Activated naive CD8-positive, alpha-beta T cell treated with anti-CD3 and anti-CD28 coated beads, Interleukin-2, amount 10 ng/mL, durations not matched to agents 7 days and 5 days (primary cell): ENCODE results near the gene TTLL3. TPM values are rescaled to one million over a fixed set of nuclear protein-coding genes. Genes with fewer than 3 reads are reported as not detected.
"Not testable (repeated sequence)": the region's sequence is repeated elsewhere in the genome, so short reads cannot be mapped to it uniquely, and the experiment has no call there.

Experiments used
- ATAC-seq: fragments of 150-1000 bp; cut with Tn5 transposase; one replicate; pipeline ENCODE4 v1.10.0; 2021; ENCODE audit warnings: low read depth, moderate library complexity
- POLR2A ChIA-PET: fragments of 350-600 bp; sonication (Branson Sonifier 250); formaldehyde crosslinking; loops from one replicate; lab custom pipeline; 2021; ENCODE audit warnings: antibody characterized with exemption; lab: Charles Lee
- DNase-seq: peaks from one replicate; pipeline ENCODE4 v3.0.0; 2021
- H3K27ac Mint-ChIP-seq: one replicate; pipeline ENCODE4 v1.8.0; 2022; ENCODE audit warnings: mild to moderate bottlenecking, mixed read lengths
- H3K27me3 Mint-ChIP-seq: one replicate; pipeline ENCODE4 v1.8.0; 2022; ENCODE audit warnings: mild to moderate bottlenecking, moderate library complexity, mixed read lengths
- H3K36me3 Mint-ChIP-seq: one replicate; pipeline ENCODE4 v1.8.0; 2021; ENCODE audit warnings: mild to moderate bottlenecking, mixed read lengths
- H3K4me1 Mint-ChIP-seq: one replicate; pipeline ENCODE4 v1.8.0; 2021; ENCODE audit warnings: mixed read lengths
- H3K4me3 Mint-ChIP-seq: one replicate; pipeline ENCODE4 v1.8.0; 2022; ENCODE audit warnings: mild to moderate bottlenecking, moderate library complexity, mixed read lengths
- H3K9me3 Mint-ChIP-seq: one replicate; pipeline ENCODE4 v1.8.0; 2021; ENCODE audit warnings: mixed read lengths
- total RNA-seq, 2 experiments: library from RNA; stranded (reverse); gene quantifications; one replicate each; pipeline ENCODE4 v1.2.3, GENCODE V29; 2021

The TTLL3 gene
- total RNA-seq, 2 experiments from 2014 or later, result 84.0 to 85.7 TPM

DNA sequence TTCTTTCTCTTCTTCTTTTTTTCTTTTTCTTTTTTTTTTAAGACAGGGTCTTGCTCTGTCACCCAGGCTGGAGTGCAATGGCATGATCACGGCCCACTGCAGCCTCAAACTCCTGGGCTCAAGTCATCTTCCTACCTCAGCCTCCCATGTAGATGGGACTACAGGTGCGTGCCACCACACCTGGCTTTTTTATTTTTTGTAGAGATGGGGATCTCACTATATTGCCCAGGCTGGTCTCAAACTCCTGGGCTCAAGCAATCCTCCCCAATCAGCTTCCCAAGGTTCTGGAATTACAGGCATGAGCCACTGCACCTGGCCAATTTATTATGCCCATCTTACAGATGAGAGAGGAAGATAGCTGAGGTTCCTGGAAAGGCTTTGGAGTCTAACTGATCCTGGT lies 39.1 kb upstream of the TTLL3 start:
- not testable (repeated sequence) for H3K27me3 Mint-ChIP-seq, H3K27ac Mint-ChIP-seq, ATAC-seq, H3K9me3 Mint-ChIP-seq, DNase-seq
- H3K4me1 Mint-ChIP-seq, result peaks cover 35% of the 10 kb centered on the region
- peaks cover 17% of the 10 kb centered on the region for H3K36me3 Mint-ChIP-seq
- H3K4me3 Mint-ChIP-seq, result peak overlapping the region; percentile 71
- POLR2A ChIA-PET, result interaction anchor here (0.6 to 4.6 kb wide), 4 partner anchors 10 to 136 kb away, joined by 3 to 32 read pairs (median 10); partner anchors contain the start of genes ARPC4 and TADA3

DNA sequence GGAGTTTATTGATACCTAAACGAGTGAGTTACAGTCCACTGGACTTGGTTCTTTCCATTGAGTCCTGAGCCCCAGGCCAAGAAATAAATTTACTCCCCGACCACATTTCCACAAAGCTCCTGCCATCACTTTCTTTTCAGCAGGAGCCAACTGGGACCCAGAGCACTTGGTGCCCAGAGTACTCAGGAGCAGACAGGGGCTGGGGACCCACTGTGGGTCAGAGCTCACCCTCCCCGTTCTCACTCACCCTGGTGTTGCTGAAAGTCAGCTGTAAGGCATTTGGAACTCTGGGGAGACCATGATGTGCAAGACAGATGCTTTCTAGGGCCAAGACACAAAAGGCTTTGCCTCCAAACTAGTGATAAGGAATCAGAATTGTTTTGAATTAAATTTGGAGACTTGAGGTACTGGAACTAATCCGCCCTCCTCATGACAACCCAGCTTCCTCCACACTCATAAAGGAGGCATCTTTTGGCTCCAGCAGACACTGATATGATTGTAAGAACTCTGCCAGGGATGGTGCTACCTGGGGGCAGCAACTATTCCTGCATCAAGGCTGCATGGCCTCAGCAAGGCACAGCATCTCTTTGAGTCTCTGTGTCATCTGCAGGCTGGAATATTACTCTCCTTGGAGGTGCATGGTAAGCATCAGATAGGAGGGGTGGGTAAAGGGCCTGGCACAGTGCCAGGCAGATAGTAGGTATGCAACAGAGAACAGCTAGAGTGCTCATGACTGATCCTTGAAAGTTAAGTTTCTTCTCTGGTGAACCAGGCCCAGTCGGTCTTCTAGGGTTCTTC lies 33.0 kb upstream of the TTLL3 start:
- POLR2A ChIA-PET, result interaction anchor here (0.7 to 6.8 kb wide), 4 partner anchors 7 to 46 kb away, joined by 3 to 47 read pairs (median 5); partner anchors contain the start of genes ARPC4, CAMK1 and TADA3
- peaks cover 9% of the 10 kb centered on the region for H3K36me3 Mint-ChIP-seq
- peak overlapping the region; percentile 21 for H3K27ac Mint-ChIP-seq
- peaks cover 2% of the 10 kb centered on the region for H3K27me3 Mint-ChIP-seq
- peaks cover 55% of the 10 kb centered on the region for H3K4me1 Mint-ChIP-seq
- DNase-seq (no peak), ATAC-seq (no peak)
- no peak overlapping the region for H3K4me3 Mint-ChIP-seq
- H3K9me3 Mint-ChIP-seq, result no peaks in the 10 kb centered on the region

DNA sequence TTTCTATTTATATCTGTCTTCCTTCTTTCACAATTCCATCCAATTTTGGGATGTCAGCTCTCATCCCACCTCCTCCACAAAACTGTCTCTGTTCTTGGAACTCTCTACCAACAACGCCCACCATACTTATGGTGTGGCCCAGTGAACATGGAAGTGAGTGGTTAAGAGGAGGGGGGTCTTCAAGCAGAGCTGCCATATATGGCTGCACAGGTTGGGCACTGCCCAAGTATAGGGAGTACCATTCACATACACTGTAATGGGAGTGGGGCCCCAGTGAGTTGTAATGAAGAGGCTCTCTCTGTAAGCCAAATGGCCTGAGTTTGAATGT lies 32.4 kb upstream of the TTLL3 start:
- peak overlapping the region; percentile 21 for H3K27ac Mint-ChIP-seq
- DNase-seq, result no peak
- POLR2A ChIA-PET, result interaction anchor here (0.7 to 6.8 kb wide), 3 partner anchors 8 to 47 kb away, joined by 3 to 47 read pairs (median 3); partner anchors contain the start of genes ARPC4, CAMK1 and TADA3
- peaks cover 59% of the 10 kb centered on the region for H3K4me1 Mint-ChIP-seq
- H3K27me3 Mint-ChIP-seq, result peaks cover 2% of the 10 kb centered on the region
- no peak for ATAC-seq
- no peak overlapping the region for H3K4me3 Mint-ChIP-seq
- no peaks in the 10 kb centered on the region for H3K9me3 Mint-ChIP-seq
- peaks cover 14% of the 10 kb centered on the region for H3K36me3 Mint-ChIP-seq

DNA sequence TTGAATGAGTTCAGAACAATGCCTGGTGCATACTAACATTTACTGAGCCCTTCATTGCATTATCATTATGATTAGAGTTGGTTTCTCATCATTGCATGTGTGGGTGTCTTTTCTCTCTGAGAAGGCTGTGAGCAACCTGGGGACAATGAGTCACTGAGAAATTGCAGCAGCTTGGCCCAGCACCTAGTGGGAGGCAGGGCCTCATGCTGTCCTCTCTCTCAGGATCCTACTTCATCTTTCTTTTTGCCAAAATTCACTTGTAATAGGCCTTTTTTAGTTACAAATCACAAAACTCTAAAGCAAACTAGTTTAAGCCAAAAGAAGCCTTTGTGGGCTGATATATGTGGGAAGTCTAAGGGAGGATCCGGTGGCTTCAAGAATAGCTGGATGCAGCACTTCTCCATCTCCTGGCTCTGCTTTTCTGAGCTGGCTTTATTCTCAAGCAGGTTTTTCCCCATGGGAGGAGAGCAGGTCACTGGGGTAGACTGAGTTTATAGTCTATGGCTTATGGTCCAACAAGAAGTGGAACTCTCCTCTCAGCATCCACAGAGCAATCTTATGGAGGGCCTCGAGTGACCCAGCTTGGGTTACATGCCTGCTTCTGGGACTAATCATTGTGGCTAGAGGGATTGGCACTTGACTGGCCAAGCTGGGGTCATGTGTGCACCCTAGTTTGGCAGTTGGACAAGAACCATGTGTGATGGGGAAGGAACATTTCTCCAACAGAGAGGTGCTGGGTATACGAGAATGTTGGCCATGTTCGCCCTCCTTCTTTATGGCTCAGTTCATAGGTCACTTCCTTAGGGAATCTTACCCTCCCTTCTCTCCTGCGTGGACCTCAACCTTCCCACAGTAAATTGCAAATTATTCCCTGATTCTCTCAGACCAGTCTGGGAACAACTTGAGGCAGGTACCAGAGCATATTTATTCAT lies 31.7 kb upstream of the TTLL3 start:
- POLR2A ChIA-PET, result interaction anchor here (0.7 to 6.8 kb wide), 3 partner anchors 9 to 47 kb away, joined by 3 to 47 read pairs (median 3); partner anchors contain the start of genes ARPC4, BRPF1, CAMK1 and TADA3
- DNase-seq (no peak), ATAC-seq (no peak)
- no peaks in the 10 kb centered on the region for H3K9me3 Mint-ChIP-seq
- H3K27ac Mint-ChIP-seq, result peak overlapping the region; percentile 94
- H3K36me3 Mint-ChIP-seq, result peaks cover 18% of the 10 kb centered on the region
- peaks cover 2% of the 10 kb centered on the region for H3K27me3 Mint-ChIP-seq
- H3K4me1 Mint-ChIP-seq, result peaks cover 63% of the 10 kb centered on the region
- H3K4me3 Mint-ChIP-seq, result no peak overlapping the region

DNA sequence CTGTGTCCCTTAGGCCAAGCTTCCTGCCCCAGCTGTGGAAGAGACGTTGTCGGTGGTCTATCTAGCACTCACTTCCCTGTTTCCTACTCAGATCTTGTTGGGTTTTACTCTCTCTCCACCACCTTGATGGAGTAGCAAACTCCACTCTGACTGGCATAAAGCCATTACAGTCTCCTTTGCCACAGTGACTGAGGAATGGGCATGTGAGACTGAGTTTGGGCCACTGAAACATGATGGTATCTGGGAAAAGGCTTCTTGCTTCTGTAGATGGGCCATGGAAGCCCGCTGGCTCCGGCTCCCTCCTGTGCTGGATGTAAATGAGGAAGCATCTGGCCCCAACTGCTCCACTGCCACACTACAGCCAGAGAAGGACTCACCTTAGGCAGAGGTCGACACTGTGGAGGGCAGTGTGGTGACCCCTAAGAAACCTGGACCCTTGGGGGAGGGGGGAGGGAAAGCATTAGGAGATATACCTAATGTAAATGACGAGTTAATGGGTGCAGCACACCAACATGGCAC lies 30.9 kb upstream of the TTLL3 start:
- POLR2A ChIA-PET, result interaction anchor here (1.8 to 6.8 kb wide), 3 partner anchors 9 to 48 kb away, joined by 7 to 47 read pairs (median 32); partner anchors contain the start of genes ARPC4, BRPF1, CAMK1 and TADA3
- no peaks in the 10 kb centered on the region for H3K9me3 Mint-ChIP-seq
- peaks cover 18% of the 10 kb centered on the region for H3K36me3 Mint-ChIP-seq
- H3K4me1 Mint-ChIP-seq, result peaks cover 63% of the 10 kb centered on the region
- ATAC-seq, result no peak
- peaks cover 2% of the 10 kb centered on the region for H3K27me3 Mint-ChIP-seq
- H3K27ac Mint-ChIP-seq, result peak overlapping the region; percentile 94
- H3K4me3 Mint-ChIP-seq, result peak overlapping the region; percentile 67
- DNase-seq, result no peak

DNA sequence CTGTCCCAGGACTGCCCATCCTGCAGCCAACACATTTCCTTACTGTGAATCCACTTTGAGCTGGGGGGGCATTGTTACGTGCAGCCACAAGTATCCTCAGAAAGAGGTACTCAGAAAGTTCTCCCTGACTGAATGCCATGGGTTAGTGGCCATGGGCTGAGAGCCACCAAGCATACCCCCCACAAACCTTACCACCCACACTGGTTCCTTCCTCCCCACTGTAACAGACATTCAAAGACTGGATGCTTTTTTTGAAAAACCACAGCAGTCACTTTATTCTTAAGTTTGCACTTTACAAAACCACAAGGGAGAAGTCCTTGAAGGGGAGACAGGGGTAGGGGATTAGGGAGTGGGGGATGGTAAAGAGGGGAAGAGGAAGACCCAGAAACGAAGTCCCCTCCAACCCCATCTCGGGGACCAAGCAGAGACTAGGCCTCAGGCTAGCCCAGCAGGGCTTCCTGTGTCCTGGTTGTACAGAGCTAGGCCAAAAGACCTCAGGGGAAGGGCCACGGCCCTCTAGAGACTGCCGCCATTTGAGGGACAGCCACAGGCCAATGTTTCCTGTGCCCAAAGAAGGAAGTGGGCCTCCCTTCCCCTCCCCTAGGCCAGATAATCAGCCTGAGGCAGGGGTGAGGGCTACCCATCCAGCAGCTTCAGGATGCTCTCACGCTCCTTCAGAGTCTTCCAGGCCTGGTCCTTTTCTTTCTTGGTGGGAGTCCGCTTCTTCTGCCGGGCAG lies 30.2 kb upstream of the TTLL3 start:
- Mint-ChIP-seq H3K36me3 (peaks cover 18% of the 10 kb centered on the region), H3K4me3 (peak overlapping the region; percentile 67), H3K4me1 (peaks cover 63% of the 10 kb centered on the region), H3K27me3 (peaks cover 2% of the 10 kb centered on the region), H3K27ac (peak overlapping the region; percentile 94), H3K9me3 (no peaks in the 10 kb centered on the region)
- DNase-seq (peak; percentile 75), ATAC-seq (peak; percentile 84)
- POLR2A ChIA-PET, result interaction anchor here (0.8 to 6.8 kb wide), 10 partner anchors 10 to 416 kb away, joined by 3 to 47 read pairs (median 6); partner anchors contain the start of genes ARPC4, BRPF1, CAMK1 and CRELD1

DNA sequence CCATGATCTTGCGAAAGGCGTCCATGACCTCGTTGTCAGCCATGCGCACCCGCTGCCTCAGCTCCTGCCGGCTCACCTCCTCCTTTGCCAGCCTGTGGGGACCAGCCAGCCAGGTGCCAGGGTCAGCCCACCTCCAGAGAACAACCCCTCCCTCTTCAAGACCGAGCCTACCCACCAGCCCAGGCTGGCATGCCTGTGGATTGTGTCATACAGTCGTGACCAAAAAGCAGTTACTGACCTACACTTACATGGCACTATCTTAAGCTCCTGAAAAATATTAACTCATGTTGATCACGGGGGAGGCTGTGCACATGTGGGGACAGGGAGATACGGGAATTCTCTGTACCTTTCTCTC lies 29.6 kb upstream of the TTLL3 start:
- peak overlapping the region; percentile 67 for H3K4me3 Mint-ChIP-seq
- DNase-seq, result no peak

DNA sequence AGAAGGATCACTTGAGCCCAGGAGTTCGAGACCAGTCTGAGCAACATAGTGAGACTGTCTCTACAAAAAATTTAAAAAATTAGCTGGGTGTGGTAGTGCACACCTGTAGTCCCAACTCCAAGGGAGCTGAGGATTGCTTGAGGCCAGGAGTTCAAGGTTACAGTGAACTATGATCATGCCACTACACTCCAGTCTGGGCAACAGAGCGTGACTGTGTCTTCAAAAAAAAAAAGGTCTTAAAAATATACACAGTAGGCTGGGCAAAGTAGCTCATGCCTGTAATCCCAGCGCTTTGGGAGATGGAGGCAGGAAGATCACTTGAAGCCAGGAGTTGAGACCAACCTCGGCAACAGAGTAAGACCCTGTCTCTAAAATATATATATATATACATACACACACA lies 29.2 kb upstream of the TTLL3 start:
- POLR2A ChIA-PET, result interaction anchor here (0.7 to 6.8 kb wide), 11 partner anchors 10 to 417 kb away, joined by 3 to 47 read pairs (median 7); partner anchors contain the start of genes ARPC4, BRPF1, CAMK1 and CRELD1
- peaks cover 62% of the 10 kb centered on the region for H3K4me1 Mint-ChIP-seq
- DNase-seq (no peak), ATAC-seq (no peak)
- peak overlapping the region; percentile 67 for H3K4me3 Mint-ChIP-seq
- no peaks in the 10 kb centered on the region for H3K9me3 Mint-ChIP-seq
- H3K27ac Mint-ChIP-seq, result peak overlapping the region; percentile 94
- H3K36me3 Mint-ChIP-seq, result peaks cover 21% of the 10 kb centered on the region
- H3K27me3 Mint-ChIP-seq, result peaks cover 2% of the 10 kb centered on the region

More for the DNA sequence above, 29.6 kb upstream of the TTLL3 start:
- peaks cover 62% of the 10 kb centered on the region for H3K4me1 Mint-ChIP-seq
- ATAC-seq, result peak; percentile 6
- POLR2A ChIA-PET, result interaction anchor here (0.8 to 6.8 kb wide), 11 partner anchors 11 to 417 kb away, joined by 3 to 47 read pairs (median 6); partner anchors contain the start of genes ARPC4, BRPF1, CAMK1 and CRELD1
- H3K27ac Mint-ChIP-seq, result peak overlapping the region; percentile 94
- peaks cover 17% of the 10 kb centered on the region for H3K36me3 Mint-ChIP-seq
- no peaks in the 10 kb centered on the region for H3K9me3 Mint-ChIP-seq
- peaks cover 2% of the 10 kb centered on the region for H3K27me3 Mint-ChIP-seq

DNA sequence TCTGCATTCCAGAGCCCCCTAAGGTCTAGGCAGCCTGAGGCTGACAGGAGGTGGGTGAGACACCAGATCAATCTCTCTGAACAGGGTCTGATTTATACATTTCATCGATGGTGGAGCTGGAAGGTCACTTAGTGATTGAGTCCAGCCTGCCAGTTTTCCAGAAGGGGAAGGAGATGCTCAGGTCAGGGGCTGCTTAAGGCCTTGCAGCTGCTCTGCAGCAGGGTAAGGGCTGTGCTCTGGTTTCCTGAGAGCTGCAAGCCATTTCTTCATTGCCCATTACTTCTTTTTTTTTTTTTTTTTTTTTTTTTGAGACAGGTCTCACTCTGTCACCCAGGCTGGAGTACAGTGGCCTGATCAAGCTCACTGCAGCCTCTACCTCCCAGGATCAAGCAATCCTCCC lies 28.5 kb upstream of the TTLL3 start:
- peaks cover 18% of the 10 kb centered on the region for H3K36me3 Mint-ChIP-seq
- H3K27me3 Mint-ChIP-seq, result no peaks in the 10 kb centered on the region
- POLR2A ChIA-PET, result interaction anchor here (0.7 to 6.8 kb wide), 8 partner anchors 9 to 384 kb away, joined by 3 to 47 read pairs (median 6); partner anchors contain the start of genes ARPC4, CAMK1, OGG1 and SETD5
- H3K9me3 Mint-ChIP-seq, result no peaks in the 10 kb centered on the region
- DNase-seq (no peak), ATAC-seq (no peak)
- H3K27ac Mint-ChIP-seq, result peak overlapping the region; percentile 73
- H3K4me3 Mint-ChIP-seq, result no peak overlapping the region
- peaks cover 59% of the 10 kb centered on the region for H3K4me1 Mint-ChIP-seq

DNA sequence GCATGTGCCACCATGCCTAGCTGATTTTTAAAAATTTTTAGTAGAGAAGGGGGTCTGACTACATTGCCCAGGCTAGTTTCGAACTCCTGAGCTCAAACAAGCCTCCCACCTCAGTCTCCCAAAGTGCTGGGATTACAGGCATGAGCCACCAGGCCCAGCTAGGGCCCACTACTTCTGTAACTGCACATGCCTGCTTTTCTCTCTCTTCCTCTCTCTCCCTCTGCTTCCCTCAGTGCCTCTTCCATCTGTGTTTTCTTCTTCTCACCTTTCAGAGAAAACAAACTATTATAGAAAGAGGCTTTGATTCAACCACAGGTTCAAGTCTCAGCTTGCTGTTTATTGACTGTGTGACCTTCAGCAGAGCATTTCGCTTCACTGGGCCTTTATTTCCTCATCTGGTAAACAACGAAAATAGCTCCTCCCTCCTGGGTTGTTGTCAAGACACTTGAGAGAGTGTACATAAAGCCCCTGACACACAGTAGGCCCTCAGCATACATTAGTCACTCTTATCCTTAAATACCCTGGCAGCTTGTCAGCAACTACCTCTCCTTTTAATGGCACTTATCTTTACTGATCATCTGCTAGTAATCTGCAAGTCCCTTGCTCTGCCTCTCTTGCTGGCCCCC lies 28.0 kb upstream of the TTLL3 start:
- Mint-ChIP-seq H3K4me1 (peaks cover 55% of the 10 kb centered on the region), H3K36me3 (peaks cover 20% of the 10 kb centered on the region), H3K9me3 (no peaks in the 10 kb centered on the region), H3K27ac (peak overlapping the region; percentile 73), H3K27me3 (no peaks in the 10 kb centered on the region), H3K4me3 (no peak overlapping the region)
- DNase-seq, result no peak
- no peak for ATAC-seq
- POLR2A ChIA-PET, result interaction anchor here (0.6 to 6.8 kb wide), 8 partner anchors 8 to 58 kb away, joined by 3 to 47 read pairs (median 5); partner anchors contain the start of genes ARPC4, CAMK1, OGG1 and TADA3

DNA sequence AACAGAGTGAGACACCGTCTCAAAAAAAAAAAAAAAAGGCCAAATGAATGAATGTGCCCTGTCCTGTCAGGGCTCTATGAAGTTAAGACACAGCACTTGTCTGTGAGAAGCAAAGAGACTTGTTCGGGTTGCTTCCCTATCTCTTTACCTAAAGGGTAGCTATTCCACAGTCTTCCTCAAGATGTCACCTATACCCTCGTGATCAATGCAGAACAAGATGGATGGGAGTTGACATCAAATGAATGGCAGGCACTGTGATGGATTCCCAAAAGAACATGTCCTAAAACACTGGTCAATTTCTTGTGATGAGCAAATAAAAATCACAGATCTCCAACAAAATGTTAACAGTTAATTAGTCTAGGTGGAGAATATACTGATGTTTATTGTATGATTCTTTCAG lies 27.3 kb upstream of the TTLL3 start:
- DNase-seq (no peak), ATAC-seq (no peak)
- POLR2A ChIA-PET, result interaction anchor here (0.6 to 6.8 kb wide), 6 partner anchors 8 to 204 kb away, joined by 3 to 47 read pairs (median 4); partner anchors contain the start of genes ARPC4, CAMK1, EMC3 and TADA3
- no peaks in the 10 kb centered on the region for H3K27me3 Mint-ChIP-seq
- H3K4me3 Mint-ChIP-seq, result no peak overlapping the region
- H3K9me3 Mint-ChIP-seq, result no peaks in the 10 kb centered on the region
- peaks cover 27% of the 10 kb centered on the region for H3K36me3 Mint-ChIP-seq
- H3K27ac Mint-ChIP-seq, result no peak overlapping the region
- H3K4me1 Mint-ChIP-seq, result peaks cover 56% of the 10 kb centered on the region
